Epithelial cell of umbilical artery (primary cell): ENCODE measurements around the gene DRG1. TPM values are rescaled to one million over a fixed set of nuclear protein-coding genes. Genes with fewer than 3 reads are reported as not detected.

Experiments
- total RNA-seq: library from RNA; depleted of rRNA; stranded (reverse); fragments of >200 nt; gene quantifications from 2 replicates; pipeline ENCODE4 v1.2.3, GENCODE V29; 2014

The DRG1 gene
- 105 and 131 TPM in 2 replicates for total RNA-seq

GRCh38 chr22:31399211-31400022 lies at the start of gene DRG1:
Gene DRG1, plus strand, starts transcription at chr22:31399604. Its CDS starts 80 bp downstream, at chr22:31399684.

Other genes with a start within 250 kb of the DRG1 start
- gene RNF185, start 239.4 kb upstream of the DRG1 start, total RNA-seq, result 17.5 and 25.1 TPM in 2 replicates
- 77.3 and 98.8 TPM in 2 replicates for gene LIMK2, start 187.3 kb upstream of the DRG1 start, total RNA-seq
- gene PIK3IP1, start 107.1 kb upstream of the DRG1 start, total RNA-seq, result 7.4 and 8.1 TPM in 2 replicates
- 13.7 and 15.3 TPM in 2 replicates for gene PATZ1, start 53.3 kb upstream of the DRG1 start, total RNA-seq
- gene EIF4ENIF1, start 90.2 kb downstream of the DRG1 start, total RNA-seq, result 7.5 and 11.4 TPM in 2 replicates
- gene SFI1, start 96.9 kb downstream of the DRG1 start, total RNA-seq, result 12.0 and 22.2 TPM in 2 replicates